ENCODE results near the gene BOD1. TPM values are rescaled to one million over a fixed set of nuclear protein-coding genes. Genes with fewer than 3 reads are reported as not detected.

BOD1 gene
- total and polyA plus RNA-seq, 2 of the 8 experiments (the other 6 are each of a cell fraction or from before 2014, with no cell fraction given): 107 to 149 TPM

GRCh38 chr5:173624282-173624681 is 7.8 kb upstream of the BOD1 start:
- CTCF ChIA-PET (ENCODE audit: partially characterized antibody): interaction anchor here (1.0 to 3.2 kb wide), 9 partner anchors 12 to 360 kb away, joined by 3 to 11 read pairs (median 4); no protein-coding TSS in a partner anchor
- H3K23me2 ChIP-seq (ENCODE audit: low read depth, low read length): no peaks in the 10 kb centered on the region
- TF ChIP-seq E2F6 (IDR thresholded peaks at IDR 0.05) (no peak), TCF12 (IDR thresholded peaks at IDR 0.05; ENCODE audit: low read depth, low read length) (no peak), BACH1 (IDR thresholded peaks at IDR 0.05; ENCODE audit: low read length) (no peak), NRF1 (IDR thresholded peaks at IDR 0.05; ENCODE audit: low read depth, low read length) (no peak), TBP (IDR thresholded peaks at IDR 0.05; ENCODE audit: low read depth, low read length) (no peak), SIRT6 (IDR thresholded peaks at IDR 0.05; ENCODE audit: low read length) (no peak), USF2 (IDR thresholded peaks at IDR 0.05; ENCODE audit: low read length) (no peak), CTBP2 (IDR thresholded peaks at IDR 0.05; ENCODE audit: borderline replicate concordance, insufficient read depth, insufficient read length, low read length) (no peak), KDM5A (IDR thresholded peaks at IDR 0.05; ENCODE audit: low read length) (no peak)
- TF ChIP-seq, protein P1, sequence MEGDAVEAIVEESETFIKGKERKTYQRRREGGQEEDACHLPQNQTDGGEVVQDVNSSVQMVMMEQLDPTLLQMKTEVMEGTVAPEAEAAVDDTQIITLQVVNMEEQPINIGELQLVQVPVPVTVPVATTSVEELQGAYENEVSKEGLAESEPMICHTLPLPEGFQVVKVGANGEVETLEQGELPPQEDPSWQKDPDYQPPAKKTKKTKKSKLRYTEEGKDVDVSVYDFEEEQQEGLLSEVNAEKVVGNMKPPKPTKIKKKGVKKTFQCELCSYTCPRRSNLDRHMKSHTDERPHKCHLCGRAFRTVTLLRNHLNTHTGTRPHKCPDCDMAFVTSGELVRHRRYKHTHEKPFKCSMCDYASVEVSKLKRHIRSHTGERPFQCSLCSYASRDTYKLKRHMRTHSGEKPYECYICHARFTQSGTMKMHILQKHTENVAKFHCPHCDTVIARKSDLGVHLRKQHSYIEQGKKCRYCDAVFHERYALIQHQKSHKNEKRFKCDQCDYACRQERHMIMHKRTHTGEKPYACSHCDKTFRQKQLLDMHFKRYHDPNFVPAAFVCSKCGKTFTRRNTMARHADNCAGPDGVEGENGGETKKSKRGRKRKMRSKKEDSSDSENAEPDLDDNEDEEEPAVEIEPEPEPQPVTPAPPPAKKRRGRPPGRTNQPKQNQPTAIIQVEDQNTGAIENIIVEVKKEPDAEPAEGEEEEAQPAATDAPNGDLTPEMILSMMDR (IDR thresholded peaks at IDR 0.05; ENCODE audit: control extremely low read depth in 1 of 3, insufficient read depth in 1 of 3, low read depth in 1 of 3, low read length in 3 of 3): no peak

More at GRCh38 chr5:173624282-173624681, 7.8 kb upstream of the BOD1 start:
- Histone ChIP-seq H2BK20ac (ENCODE audit: low read length) (0 out of 2 replicates have a peak overlapping the region, but pooled peaks have one; percentile 38), H3K9ac (replicated peaks in 1 of 4; ENCODE audit: extremely low read depth in 1 of 4, low read depth in 3 of 4, low read length in 3 of 4) (no peak overlapping the region), H2AK5ac (ENCODE audit: low read depth, low read length) (no peak overlapping the region), H3K4ac (replicated peaks; ENCODE audit: insufficient read length, low read depth, low read length) (no peak overlapping the region), H2BK15ac (ENCODE audit: low read length) (peak overlapping the region; percentile 49; the same call in 1 of the 2 replicates), H3K4me3 (ENCODE audit: extremely low read depth in 1 of 4, insufficient read depth in 2 of 4, low read depth in 3 of 4, low read length in 4 of 4) (no peak overlapping the region), H3K79me2 (ENCODE audit: control insufficient read depth in 1 of 2, insufficient read depth in 2 of 2, low read length in 2 of 2) (no peaks in the 10 kb centered on the region), H3K4me2 (ENCODE audit: insufficient read depth in 1 of 2, low read depth in 2 of 2, low read length in 2 of 2) (no peak overlapping the region), H2BK120ac (replicated peaks; ENCODE audit: low read depth, low read length) (no peak overlapping the region), H3K79me1 (ENCODE audit: low read depth, low read length) (no peaks in the 10 kb centered on the region), H3K36me3 (ENCODE audit: control insufficient read depth in 2 of 4, insufficient read depth in 4 of 4, low read length in 3 of 4) (no peaks in the 10 kb centered on the region), H4K20me1 (replicated peaks in 1 of 2; ENCODE audit: control insufficient read depth in 1 of 2, insufficient read depth in 2 of 2, low read length in 2 of 2) (no peaks in the 10 kb centered on the region), H4K8ac (ENCODE audit: extremely low read depth, insufficient read depth, low read length) (no peak overlapping the region), H3K9me3 (ENCODE audit: insufficient read depth in 2 of 2, low read depth in 1 of 2, low read length in 1 of 2) (no peaks in the 10 kb centered on the region), H2AFZ (ENCODE audit: low read length) (no peak overlapping the region), H3K23ac (ENCODE audit: insufficient read length) (no peak overlapping the region), H3K56ac (replicated peaks; ENCODE audit: insufficient read length, low read depth, low read length) (no peak overlapping the region), H3K18ac (ENCODE audit: extremely low read depth, low read length) (peak overlapping the region; percentile 9; the same call in 1 of the 2 replicates), H3K14ac (ENCODE audit: insufficient read length) (no peak overlapping the region), H3K27me3 (replicated peaks in 1 of 4; ENCODE audit: control insufficient read depth in 3 of 4, extremely low read depth in 1 of 4, insufficient read depth in 3 of 4, low read length in 3 of 4) (no peaks in the 10 kb centered on the region), H3K27ac (ENCODE audit: low read depth, low read length) (no peak overlapping the region), H2BK5ac (ENCODE audit: low read depth, low read length) (no peak overlapping the region), H4K91ac (replicated peaks; ENCODE audit: insufficient read length, low read length) (no peak overlapping the region), H4K5ac (ENCODE audit: insufficient read length, low read depth, low read length) (no peak overlapping the region), H3K4me1 (replicated peaks in 1 of 4; ENCODE audit: control insufficient read depth in 3 of 4, insufficient read depth in 4 of 4, low read length in 3 of 4) (peaks cover 10 to 15% (median 12%) of the 10 kb centered on the region in 4 experiments), H2BK12ac (ENCODE audit: low read depth, low read length) (peak overlapping the region; percentile 12; the same call in 1 of the 2 replicates)
- 80% methylated on average over 5 of the region's 5 CpGs; no CpG with 5 or more reads in 1 of the 2 experiments for WGBS, 2 experiments (ENCODE audit: extremely low coverage in 1 of 2, insufficient coverage in 1 of 2, insufficient read length in 1 of 2, insufficient replicate concordance in 2 of 2, low coverage in 1 of 2, low lambda C conversion rate in 2 of 2, missing lambda C conversion rate in 1 of 2)
- POLR2A ChIA-PET (ENCODE audit: partially characterized antibody): interaction anchor here (1.2 kb wide), 1 partner anchor 339 kb away, joined by 3 read pairs; no protein-coding TSS in a partner anchor
- DNase-seq (ENCODE audit: low read depth in 1 of 2, low spot score in 2 of 2) (no peak), FAIRE-seq (no peak)

All from H1 (cell line).